Cardiac muscle cell (in vitro differentiated cells and primary cell): ENCODE measurements around the gene ZNF311. TPM values are rescaled to one million over a fixed set of nuclear protein-coding genes. Genes with fewer than 3 reads are reported as not detected.

ENCODE experiments used
- DNase-seq, 2 donors: peaks; one replicate each; pipeline versions ENCODE4 v3.0.0 to v3.0.0-alpha.2; 2010 to 2017; ENCODE audit warnings: low read depth in 1 of 2, low spot score in 1 of 2
- H3K27ac ChIP-seq: fragments of 200-600 bp; sonication (generic); 2 replicates; pipeline ENCODE4 v1.5.1; 2016
- H3K27me3 ChIP-seq: fragments of 200-600 bp; sonication (generic); 2 replicates; pipeline ENCODE4 v1.6.0; 2016; ENCODE audit warnings: control low read depth
- H3K36me3 ChIP-seq: fragments of 200-600 bp; sonication (generic); 2 replicates; pipeline ENCODE4 v1.5.1; 2016; ENCODE audit warnings: control low read depth
- H3K4me1 ChIP-seq: fragments of 200-600 bp; sonication (generic); 2 replicates; pipeline ENCODE4 v1.8.1; 2017; ENCODE audit warnings: low read depth, mild to moderate bottlenecking, mixed run types
- H3K4me3 ChIP-seq: fragments of 200-600 bp; sonication (generic); 2 replicates; pipeline ENCODE4 v1.5.1; 2016; ENCODE audit warnings: mild to moderate bottlenecking
- H3K9me3 ChIP-seq: fragments of 200-600 bp; sonication (generic); 2 replicates; pipeline ENCODE4 v1.5.1; 2017; ENCODE audit warnings: low read depth, mild to moderate bottlenecking, control low read depth
- polyA plus RNA-seq: library from polyadenylated mRNA; unstranded; fragments of >200 nt; fragmentation: Nextera tagmentation; extraction: Ambion mirVana; gene quantifications from 2 replicates; pipeline ENCODE4 v1.2.1, GENCODE V29; 2016
- total RNA-seq: library from RNA; depleted of rRNA; stranded (reverse); fragments of >200 nt; gene quantifications from 2 replicates; pipeline ENCODE4 v1.2.3, GENCODE V29; 2016
- TF ChIP-seq, protein P1 (sequence below): IDR thresholded peaks from 2 replicates; pipeline ENCODE4 v1.5.1; 2012; ENCODE audit warnings: low read depth, mild to moderate bottlenecking, low read length

Gene ZNF311
- total and polyA plus RNA-seq, 2 experiments from 2014 or later, result 0.57 to 1.8 TPM

DNA sequence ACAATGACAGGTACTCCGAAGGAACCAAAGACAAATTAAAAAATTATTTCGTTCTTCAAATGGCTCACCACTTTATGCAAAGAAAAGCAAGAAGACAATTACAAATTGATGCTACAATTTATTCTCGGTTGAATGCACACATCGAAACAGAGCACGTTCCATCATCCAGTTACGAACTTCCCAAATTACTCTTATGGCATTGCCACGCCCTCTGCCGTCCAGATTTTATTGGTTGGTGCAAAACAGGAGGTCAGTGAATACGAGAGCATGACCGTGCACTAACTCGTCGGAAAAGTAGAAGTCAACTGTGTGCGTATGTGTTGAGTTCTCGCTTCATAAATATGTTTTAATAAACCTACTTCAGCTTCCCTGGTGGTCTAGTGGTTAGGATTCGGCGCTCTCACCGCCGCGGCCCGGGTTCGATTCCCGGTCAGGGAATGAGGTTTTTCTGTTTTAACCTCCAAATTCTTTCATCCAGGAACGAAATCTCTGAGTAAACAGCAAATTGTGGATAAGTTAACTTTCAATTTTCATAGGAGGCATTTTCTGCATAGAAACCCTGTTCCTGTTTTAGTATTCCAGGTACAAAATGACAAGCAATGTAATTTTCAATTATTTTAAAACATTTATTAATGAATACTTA is 23.2 kb downstream of the ZNF311 start:
- H3K27me3 ChIP-seq, result peaks cover 10% of the 10 kb centered on the region
- peak overlapping the region; percentile 79 for H3K4me3 ChIP-seq
- DNase-seq, result peak; percentile 93
- H3K9me3 ChIP-seq, result no peaks in the 10 kb centered on the region
- H3K4me1 ChIP-seq, result peaks cover 9% of the 10 kb centered on the region
- H3K36me3 ChIP-seq, result no peaks in the 10 kb centered on the region
- TF ChIP-seq, protein P1, sequence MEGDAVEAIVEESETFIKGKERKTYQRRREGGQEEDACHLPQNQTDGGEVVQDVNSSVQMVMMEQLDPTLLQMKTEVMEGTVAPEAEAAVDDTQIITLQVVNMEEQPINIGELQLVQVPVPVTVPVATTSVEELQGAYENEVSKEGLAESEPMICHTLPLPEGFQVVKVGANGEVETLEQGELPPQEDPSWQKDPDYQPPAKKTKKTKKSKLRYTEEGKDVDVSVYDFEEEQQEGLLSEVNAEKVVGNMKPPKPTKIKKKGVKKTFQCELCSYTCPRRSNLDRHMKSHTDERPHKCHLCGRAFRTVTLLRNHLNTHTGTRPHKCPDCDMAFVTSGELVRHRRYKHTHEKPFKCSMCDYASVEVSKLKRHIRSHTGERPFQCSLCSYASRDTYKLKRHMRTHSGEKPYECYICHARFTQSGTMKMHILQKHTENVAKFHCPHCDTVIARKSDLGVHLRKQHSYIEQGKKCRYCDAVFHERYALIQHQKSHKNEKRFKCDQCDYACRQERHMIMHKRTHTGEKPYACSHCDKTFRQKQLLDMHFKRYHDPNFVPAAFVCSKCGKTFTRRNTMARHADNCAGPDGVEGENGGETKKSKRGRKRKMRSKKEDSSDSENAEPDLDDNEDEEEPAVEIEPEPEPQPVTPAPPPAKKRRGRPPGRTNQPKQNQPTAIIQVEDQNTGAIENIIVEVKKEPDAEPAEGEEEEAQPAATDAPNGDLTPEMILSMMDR, result no peak
- H3K27ac ChIP-seq, result peak overlapping the region; percentile 78

DNA sequence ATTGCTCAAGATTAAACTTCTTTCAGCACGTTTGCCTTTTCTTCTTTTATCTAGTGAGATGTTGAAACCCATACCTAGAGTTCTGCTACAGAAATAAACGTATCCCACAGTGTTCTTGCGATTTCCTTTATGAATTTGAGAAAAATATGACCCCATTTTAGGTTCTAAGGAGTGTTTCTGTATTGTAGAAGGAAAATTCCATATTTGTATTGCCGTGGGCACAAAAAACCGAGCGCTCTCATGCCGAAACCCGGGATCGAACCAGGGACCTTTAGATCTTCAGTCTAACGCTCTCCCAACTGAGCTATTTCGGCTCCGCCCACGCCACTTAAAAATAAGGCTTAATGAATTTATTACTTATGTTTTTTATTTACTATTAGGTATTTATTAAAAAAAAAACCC is 23.7 kb downstream of the ZNF311 start:
- H3K4me3 ChIP-seq, result peak overlapping the region; percentile 79
- peaks cover 11% of the 10 kb centered on the region for H3K27me3 ChIP-seq
- peak; percentile 73 to 80 for DNase-seq
- TF ChIP-seq, protein P1, result no peak
- H3K4me1 ChIP-seq, result peaks cover 9% of the 10 kb centered on the region
- H3K9me3 ChIP-seq, result no peaks in the 10 kb centered on the region
- H3K36me3 ChIP-seq, result no peaks in the 10 kb centered on the region
- peak overlapping the region; percentile 78 for H3K27ac ChIP-seq

DNA sequence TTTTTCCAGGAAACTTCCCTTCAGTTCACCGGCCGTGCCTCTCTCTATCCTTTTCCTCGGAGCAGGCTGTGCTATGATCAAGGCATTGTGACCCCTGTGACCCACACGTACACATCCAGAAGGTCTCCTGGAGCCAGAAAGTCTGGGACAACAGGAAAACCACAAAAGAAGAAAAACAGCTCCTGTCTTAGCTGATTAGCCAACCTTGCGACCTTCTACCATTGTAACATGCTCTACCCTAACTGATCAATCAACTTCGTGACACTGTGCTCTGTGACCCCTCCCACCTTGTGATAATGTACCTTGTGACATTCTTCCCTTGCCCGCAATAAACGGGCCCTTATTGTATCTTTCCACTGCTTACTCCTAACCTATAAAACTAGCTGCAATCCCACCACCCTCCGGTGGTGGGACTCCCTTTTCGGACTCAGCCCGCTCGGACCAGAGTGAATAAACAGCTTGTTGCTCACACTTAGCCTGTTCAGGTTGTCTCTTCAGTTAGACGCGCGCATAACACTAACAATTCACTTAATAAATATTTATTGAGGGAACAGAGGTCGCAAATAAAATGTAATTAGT is 24.2 kb downstream of the ZNF311 start:
- no peaks in the 10 kb centered on the region for H3K36me3 ChIP-seq
- H3K27me3 ChIP-seq, result peaks cover 11% of the 10 kb centered on the region
- TF ChIP-seq, protein P1, result peak; percentile 49
- peaks cover 9% of the 10 kb centered on the region for H3K4me1 ChIP-seq
- H3K9me3 ChIP-seq, result no peaks in the 10 kb centered on the region
- DNase-seq, result peak; percentile 85 to 90
- peak overlapping the region; percentile 78 for H3K27ac ChIP-seq
- peak overlapping the region; percentile 79 for H3K4me3 ChIP-seq

DNA sequence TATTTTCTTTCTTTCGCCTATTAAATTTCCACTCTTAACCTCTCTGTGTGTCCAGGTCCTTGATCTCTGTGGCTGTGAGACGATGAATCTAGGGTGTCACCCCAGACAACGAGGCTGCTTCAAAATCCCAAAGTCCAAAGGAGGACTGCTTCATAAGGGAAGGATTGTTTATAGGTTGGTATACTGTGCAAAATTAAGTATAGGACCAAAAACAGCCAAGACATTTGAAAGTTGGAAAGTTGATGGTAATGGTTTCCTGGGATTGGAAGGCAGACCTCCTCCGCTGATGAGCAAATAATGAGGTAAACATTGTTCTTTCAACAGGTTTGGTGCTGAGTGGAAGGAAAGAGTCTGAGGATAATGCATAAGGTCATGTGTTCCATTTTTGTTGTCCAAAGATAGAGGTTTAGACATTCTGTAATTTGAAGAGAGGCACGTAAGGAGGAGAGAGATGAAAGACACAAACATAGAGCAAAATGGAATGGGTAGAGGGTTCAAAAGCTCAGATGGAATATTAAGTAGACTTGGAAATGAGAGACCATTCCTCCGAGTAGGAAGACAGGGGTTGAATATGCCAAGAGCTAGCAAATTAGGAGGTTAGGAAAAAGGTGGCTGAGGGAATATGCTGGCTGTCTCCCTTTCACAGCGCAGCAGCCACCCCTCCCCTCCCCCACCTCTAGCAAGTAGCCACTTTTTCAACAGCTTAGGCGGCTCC is 24.8 kb downstream of the ZNF311 start:
- Histone ChIP-seq H3K27me3 (peaks cover 11% of the 10 kb centered on the region), H3K36me3 (no peaks in the 10 kb centered on the region), H3K4me3 (peak overlapping the region; percentile 79), H3K4me1 (peaks cover 9% of the 10 kb centered on the region), H3K9me3 (no peaks in the 10 kb centered on the region), H3K27ac (peak overlapping the region; percentile 78)
- TF ChIP-seq, protein P1, result no peak
- peak; percentile 40 to 59 for DNase-seq

DNA sequence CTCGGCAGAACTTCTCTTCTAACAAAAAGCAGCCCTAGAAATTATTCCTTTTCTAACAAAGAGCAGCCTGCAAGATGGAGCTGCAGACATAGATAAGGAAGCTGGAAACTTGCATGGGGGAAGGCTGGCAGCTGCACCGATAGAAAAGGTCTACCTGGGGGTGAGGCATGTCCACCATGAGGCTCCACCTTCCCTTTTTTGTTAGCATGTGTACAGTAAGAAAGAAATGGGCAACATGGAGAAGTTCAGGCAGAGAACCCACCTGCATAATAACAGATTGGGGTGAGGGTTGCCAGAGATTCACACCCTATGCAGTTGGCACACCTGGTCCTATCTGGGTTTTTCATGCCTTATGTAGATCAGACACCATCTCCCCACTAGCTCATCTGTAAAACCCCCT is 25.4 kb downstream of the ZNF311 start:
- Histone ChIP-seq H3K9me3 (no peaks in the 10 kb centered on the region), H3K36me3 (no peaks in the 10 kb centered on the region), H3K27me3 (peaks cover 11% of the 10 kb centered on the region), H3K4me1 (peaks cover 9% of the 10 kb centered on the region), H3K4me3 (no peak overlapping the region), H3K27ac (no peak overlapping the region)
- DNase-seq, result no peak
- TF ChIP-seq, protein P1, result no peak
